HFFc6 (cell line): Measurements from ENCODE around the gene LHX4. TPM values are rescaled to one million over a fixed set of nuclear protein-coding genes. Genes with fewer than 3 reads are reported as not detected.

Experiments used
- DNase-seq: peaks from one replicate; pipeline ENCODE4 v3.0.0-alpha.2; 2018
- H3K27ac Mint-ChIP-seq: 2 replicates; pipeline ENCODE4 v1.8.0; 2020; ENCODE audit warnings: mild to moderate bottlenecking, mixed read lengths
- H3K27me3 Mint-ChIP-seq: 2 replicates; pipeline ENCODE4 v1.8.0; 2021; ENCODE audit warnings: mild to moderate bottlenecking, moderate library complexity, mixed read lengths; ENCODE audit not compliant: insufficient read depth
- H3K36me3 Mint-ChIP-seq: 2 replicates; pipeline ENCODE4 v1.8.0; 2021; ENCODE audit warnings: low read depth, mixed read lengths
- H3K4me1 Mint-ChIP-seq: 2 replicates; pipeline ENCODE4 v1.8.0; 2020; ENCODE audit warnings: low read depth, mixed read lengths
- H3K4me3 Mint-ChIP-seq: 2 replicates; pipeline ENCODE4 v1.8.0; 2020; ENCODE audit warnings: mild to moderate bottlenecking, moderate library complexity, mixed read lengths
- H3K9me3 Mint-ChIP-seq: 2 replicates; pipeline ENCODE4 v1.8.0; 2020; ENCODE audit warnings: mild to moderate bottlenecking, mixed read lengths
- total RNA-seq, 6 experiments: library from RNA; stranded (reverse); fragmentation: NEBNext Ultra II Directional; extraction: Animal tissue kit (Norgen Biotek cat#: 25700); gene quantifications; 2 replicates in 1 of 6; 3 replicates in 5 of 6; pipeline ENCODE4 v1.2.3, GENCODE V29; 2021
- TF ChIP-seq, protein P1 (sequence below): fragments of 200-600 bp; sonication (generic); IDR thresholded peaks from 2 replicates; pipeline ENCODE4 v1.5.0; 2021; ENCODE audit warnings: antibody characterized with exemption, mild to moderate bottlenecking

LHX4 gene
- total RNA-seq, 6 experiments from 2014 or later, result 0.28 to 0.71 (median 0.41) TPM

DNA sequence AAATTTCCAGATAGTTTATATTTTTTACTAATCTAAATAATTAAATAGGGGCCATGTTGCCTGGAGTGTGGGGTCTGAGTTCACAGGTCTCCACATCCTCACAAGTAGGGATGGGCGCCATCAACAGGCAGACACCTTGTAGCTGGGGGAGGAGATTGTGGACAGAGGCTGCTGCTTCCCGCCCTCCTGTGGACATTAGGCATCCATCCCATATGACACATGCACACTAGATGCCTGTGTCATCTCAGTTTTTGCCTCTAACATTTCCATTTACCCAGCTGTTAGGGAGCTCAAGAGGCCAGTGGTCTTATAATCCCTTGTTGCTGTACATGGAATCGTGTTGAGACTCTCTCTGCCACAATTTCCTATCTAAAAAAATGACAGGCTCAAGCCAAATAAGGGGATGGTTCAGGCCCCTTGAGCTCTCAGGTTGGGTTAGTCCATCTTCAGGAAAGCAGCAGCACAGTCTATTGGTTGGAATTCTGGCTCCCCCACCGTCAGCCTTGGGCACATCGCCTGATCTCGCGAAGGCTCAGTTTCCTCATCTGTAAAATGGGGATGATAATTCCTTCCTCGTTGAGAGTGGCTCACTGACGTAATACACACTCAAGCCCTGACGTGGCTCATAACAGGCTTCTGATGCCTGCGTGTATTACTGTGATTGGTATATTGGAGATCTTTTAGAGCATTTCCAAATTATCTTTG, 13.6 kb downstream of the LHX4 start:
- no peaks in the 10 kb centered on the region for H3K9me3 Mint-ChIP-seq
- no peaks in the 10 kb centered on the region for H3K36me3 Mint-ChIP-seq
- TF ChIP-seq, protein P1, sequence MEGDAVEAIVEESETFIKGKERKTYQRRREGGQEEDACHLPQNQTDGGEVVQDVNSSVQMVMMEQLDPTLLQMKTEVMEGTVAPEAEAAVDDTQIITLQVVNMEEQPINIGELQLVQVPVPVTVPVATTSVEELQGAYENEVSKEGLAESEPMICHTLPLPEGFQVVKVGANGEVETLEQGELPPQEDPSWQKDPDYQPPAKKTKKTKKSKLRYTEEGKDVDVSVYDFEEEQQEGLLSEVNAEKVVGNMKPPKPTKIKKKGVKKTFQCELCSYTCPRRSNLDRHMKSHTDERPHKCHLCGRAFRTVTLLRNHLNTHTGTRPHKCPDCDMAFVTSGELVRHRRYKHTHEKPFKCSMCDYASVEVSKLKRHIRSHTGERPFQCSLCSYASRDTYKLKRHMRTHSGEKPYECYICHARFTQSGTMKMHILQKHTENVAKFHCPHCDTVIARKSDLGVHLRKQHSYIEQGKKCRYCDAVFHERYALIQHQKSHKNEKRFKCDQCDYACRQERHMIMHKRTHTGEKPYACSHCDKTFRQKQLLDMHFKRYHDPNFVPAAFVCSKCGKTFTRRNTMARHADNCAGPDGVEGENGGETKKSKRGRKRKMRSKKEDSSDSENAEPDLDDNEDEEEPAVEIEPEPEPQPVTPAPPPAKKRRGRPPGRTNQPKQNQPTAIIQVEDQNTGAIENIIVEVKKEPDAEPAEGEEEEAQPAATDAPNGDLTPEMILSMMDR, result no peak
- no peaks in the 10 kb centered on the region for H3K4me1 Mint-ChIP-seq
- no peak overlapping the region for H3K4me3 Mint-ChIP-seq
- no peak overlapping the region for H3K27ac Mint-ChIP-seq
- peaks cover 41% of the 10 kb centered on the region for H3K27me3 Mint-ChIP-seq
- no peak for DNase-seq

DNA sequence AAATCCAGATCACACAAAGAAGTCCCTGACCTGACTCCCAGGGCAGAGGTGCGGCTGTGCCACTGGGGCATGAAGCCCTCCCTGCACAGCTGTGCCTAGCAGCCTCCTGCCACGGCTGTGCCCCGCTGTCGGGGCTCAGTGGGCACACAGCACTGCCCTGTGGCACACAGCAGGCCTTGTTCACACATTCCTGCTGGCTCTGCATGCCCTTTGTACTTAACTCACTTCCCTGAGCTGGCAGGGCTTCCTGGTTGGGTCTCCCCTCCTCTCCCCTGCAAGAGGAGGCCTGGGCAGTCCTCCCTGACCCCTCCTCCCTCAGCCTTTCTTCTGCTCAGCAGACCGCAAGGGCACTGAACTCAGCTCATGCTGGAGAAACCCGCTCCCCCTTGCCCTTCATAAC, 14.8 kb downstream of the LHX4 start:
- peaks cover 32% of the 10 kb centered on the region for H3K27me3 Mint-ChIP-seq
- DNase-seq, result no peak

DNA sequence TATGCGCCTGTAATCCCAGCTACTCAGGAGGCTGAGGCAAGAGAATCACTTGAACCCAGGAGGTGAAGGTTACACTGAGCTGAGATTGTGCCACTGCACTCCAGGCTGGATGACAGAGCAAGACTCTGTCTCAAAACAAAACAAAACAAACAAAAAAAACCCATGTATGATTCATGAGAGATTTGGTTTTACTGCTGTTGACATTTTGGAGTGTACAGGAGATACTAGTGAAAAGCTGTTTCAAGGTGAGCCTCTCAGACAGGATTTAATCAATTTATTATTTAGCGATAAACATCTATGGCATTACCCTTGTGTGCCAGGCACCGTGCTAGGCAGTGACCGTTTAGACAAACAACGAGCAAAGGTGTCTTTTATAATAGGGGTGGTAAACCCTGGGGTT, 16.5 kb downstream of the LHX4 start:
- DNase-seq, result no peak
- TF ChIP-seq, protein P1, result no peak
- no peaks in the 10 kb centered on the region for H3K9me3 Mint-ChIP-seq
- H3K36me3 Mint-ChIP-seq, result no peaks in the 10 kb centered on the region
- H3K4me1 Mint-ChIP-seq, result peaks cover 9% of the 10 kb centered on the region; the same call in 1 of the 2 replicates
- H3K4me3 Mint-ChIP-seq, result no peak overlapping the region
- no peak overlapping the region for H3K27ac Mint-ChIP-seq
- peaks cover 23% of the 10 kb centered on the region; the same call in 1 of the 2 replicates for H3K27me3 Mint-ChIP-seq

More for the DNA sequence above, 14.8 kb downstream of the LHX4 start:
- Mint-ChIP-seq H3K4me3 (no peak overlapping the region), H3K9me3 (no peaks in the 10 kb centered on the region), H3K27ac (no peak overlapping the region), H3K4me1 (peaks cover 4% of the 10 kb centered on the region; the same call in 1 of the 2 replicates), H3K36me3 (no peaks in the 10 kb centered on the region)
- TF ChIP-seq, protein P1, result no peak

DNA sequence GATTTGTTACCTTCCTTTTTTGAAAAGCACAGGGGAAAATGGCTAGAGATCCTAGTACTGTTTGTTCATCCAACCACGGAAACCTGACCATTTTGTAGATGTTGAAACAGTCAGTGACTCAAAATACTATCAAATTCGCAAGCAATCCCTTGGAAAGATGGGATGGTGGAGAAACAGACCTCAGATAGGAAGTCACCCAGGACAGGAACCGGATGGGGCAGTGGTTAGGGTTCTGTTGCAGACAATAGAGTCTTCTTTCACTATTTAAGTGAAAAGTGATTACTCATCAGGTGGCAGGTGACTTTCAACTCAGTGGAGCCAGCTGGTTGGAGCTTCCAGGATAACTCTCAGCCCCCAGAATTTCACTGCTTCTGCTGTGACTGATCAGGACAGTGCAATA, 17.0 kb downstream of the LHX4 start:
- DNase-seq, result no peak
- Mint-ChIP-seq H3K4me1 (peaks cover 9% of the 10 kb centered on the region; the same call in 1 of the 2 replicates), H3K27ac (no peak overlapping the region), H3K4me3 (no peak overlapping the region), H3K27me3 (peaks cover 22% of the 10 kb centered on the region; the same call in 1 of the 2 replicates), H3K9me3 (no peaks in the 10 kb centered on the region), H3K36me3 (no peaks in the 10 kb centered on the region)
- TF ChIP-seq, protein P1, result no peak

DNA sequence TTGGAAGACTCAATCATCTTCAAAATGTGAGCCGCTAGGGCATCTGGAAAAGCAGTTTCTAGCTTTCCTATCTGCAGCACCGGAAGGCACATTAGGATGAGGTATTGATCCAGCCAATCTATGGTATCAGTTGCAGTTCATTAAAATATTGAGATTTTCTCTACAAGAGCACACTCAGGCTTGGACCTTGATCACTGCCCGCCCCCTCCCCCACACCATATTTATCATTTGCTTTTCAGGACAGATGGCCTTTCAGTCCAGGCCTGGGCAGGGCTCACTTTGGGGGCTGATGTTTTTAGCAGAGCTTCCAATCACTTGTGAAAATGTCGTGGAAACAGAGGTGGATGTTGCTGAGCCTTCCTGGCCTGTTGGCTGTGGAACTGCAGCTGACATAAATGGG, 17.5 kb downstream of the LHX4 start:
- Mint-ChIP-seq H3K27me3 (peaks cover 16% of the 10 kb centered on the region; the same call in 1 of the 2 replicates), H3K4me1 (peaks cover 9% of the 10 kb centered on the region; the same call in 1 of the 2 replicates), H3K9me3 (no peaks in the 10 kb centered on the region), H3K4me3 (no peak overlapping the region), H3K27ac (no peak overlapping the region), H3K36me3 (no peaks in the 10 kb centered on the region)
- TF ChIP-seq, protein P1, result no peak
- DNase-seq, result no peak
